ENCODE measurements around the gene ODAD2. TPM values are rescaled to one million over a fixed set of nuclear protein-coding genes. Genes with fewer than 3 reads are reported as not detected.

Gene ODAD2
- total RNA-seq, 2 experiments from 2014 or later: not detected

GRCh38 chr10:27816320-27816719 is 182.6 kb downstream of the ODAD2 start:
- CTCF ChIA-PET: no interaction called here
- Histone ChIP-seq H3K27me3 (ENCODE audit: control insufficient read depth in 1 of 2, insufficient read depth in 2 of 2, low read length in 2 of 2) (peaks cover 2 to 4% of the 10 kb centered on the region in 2 experiments), H3K36me3 (ENCODE audit: insufficient read depth, low read length) (no peaks in the 10 kb centered on the region), H3K9me3 (ENCODE audit: control insufficient read depth in 1 of 2, insufficient read depth in 1 of 2, low read length in 2 of 2) (no peaks in the 10 kb centered on the region), H3K27ac (ENCODE audit: low read depth in 1 of 2, low read length in 2 of 2) (no peak overlapping the region), H3K4me1 (ENCODE audit: insufficient read depth, low read length) (no peaks in the 10 kb centered on the region), H3K4me3 (ENCODE audit: low read length) (no peak overlapping the region)
- H3K4me1 Mint-ChIP-seq (ENCODE audit: low read depth): no peaks in the 10 kb centered on the region
- peaks cover 5% of the 10 kb centered on the region for H3K27me3 Mint-ChIP-seq
- H3K27ac Mint-ChIP-seq: no peak overlapping the region
- no peaks in the 10 kb centered on the region for H3K9me3 Mint-ChIP-seq
- POLR2A ChIA-PET: no interaction called here
- no peak overlapping the region for H3K4me3 Mint-ChIP-seq
- DNase-seq (peak in 1 of 14 experiments; percentile 6), ATAC-seq (ENCODE audit: poor library complexity) (no peak)
- no peak for TF ChIP-seq CTCF (IDR thresholded peaks at IDR 0.05)
- intact Hi-C loops (cut with DNase I, micrococcal nuclease): no loop called here
- no peaks in the 10 kb centered on the region for H3K36me3 Mint-ChIP-seq (ENCODE audit: low read depth)

- peaks cover under 1% of the 10 kb centered on the region for H3K27me3 Mint-ChIP-seq
- no peaks in the 10 kb centered on the region for H3K4me1 Mint-ChIP-seq (ENCODE audit: low read depth)
- ChIA-PET CTCF (no interaction called here), POLR2A (no interaction called here)
- no peak overlapping the region for H3K4me3 Mint-ChIP-seq
- H3K27ac ChIP-seq (ENCODE audit: low read depth in 1 of 2, low read length in 2 of 2): no peak overlapping the region
- no peaks in the 10 kb centered on the region for H3K4me1 ChIP-seq (ENCODE audit: insufficient read depth, low read length)
- DNase-seq (no peak), ATAC-seq (ENCODE audit: poor library complexity) (no peak)
- H3K9me3 Mint-ChIP-seq: no peaks in the 10 kb centered on the region
- peaks cover 2 to 4% of the 10 kb centered on the region in 2 experiments for H3K27me3 ChIP-seq (ENCODE audit: control insufficient read depth in 1 of 2, insufficient read depth in 2 of 2, low read length in 2 of 2)
- no peak overlapping the region for H3K27ac Mint-ChIP-seq
- intact Hi-C loops (cut with DNase I, micrococcal nuclease): no loop called here
- TF ChIP-seq CTCF (IDR thresholded peaks at IDR 0.05): no peak
- no peak overlapping the region for H3K4me3 ChIP-seq (ENCODE audit: low read length)
- no peaks in the 10 kb centered on the region for H3K36me3 Mint-ChIP-seq (ENCODE audit: low read depth)
- H3K36me3 ChIP-seq (ENCODE audit: insufficient read depth, low read length): no peaks in the 10 kb centered on the region
- H3K9me3 ChIP-seq (ENCODE audit: control insufficient read depth in 1 of 2, insufficient read depth in 1 of 2, low read length in 2 of 2): no peaks in the 10 kb centered on the region
Measured at GRCh38 chr10:27815846-27816245, 183.0 kb downstream of the ODAD2 start.

DNA sequence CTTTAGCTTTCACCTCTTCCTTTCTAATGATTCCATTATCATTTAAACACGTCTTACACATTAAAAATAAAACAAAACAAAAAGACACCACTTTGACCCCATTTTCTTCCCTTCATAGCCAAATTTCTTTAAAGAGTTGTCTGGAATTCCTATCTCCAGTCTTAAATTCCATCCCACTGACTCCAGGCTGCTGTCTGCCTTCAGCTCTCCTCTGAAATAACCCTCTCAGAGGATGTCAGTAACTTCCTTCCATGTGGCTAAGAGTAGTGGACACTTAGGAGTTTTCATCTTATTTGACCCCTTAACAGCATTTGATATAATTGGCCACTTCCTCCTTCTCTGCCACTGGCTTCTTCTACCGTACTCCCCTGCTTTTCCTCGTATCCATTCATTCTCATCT is 183.6 kb downstream of the ODAD2 start:
- ATAC-seq (ENCODE audit: poor library complexity): no peak
- Mint-ChIP-seq H3K36me3 (ENCODE audit: low read depth) (no peaks in the 10 kb centered on the region), H3K27me3 (no peaks in the 10 kb centered on the region), H3K27ac (no peak overlapping the region), H3K9me3 (no peaks in the 10 kb centered on the region), H3K4me1 (ENCODE audit: low read depth) (no peaks in the 10 kb centered on the region), H3K4me3 (no peak overlapping the region)
- Histone ChIP-seq H3K4me3 (ENCODE audit: low read length) (no peak overlapping the region), H3K36me3 (ENCODE audit: insufficient read depth, low read length) (no peaks in the 10 kb centered on the region), H3K27ac (ENCODE audit: low read depth in 1 of 2, low read length in 2 of 2) (no peak overlapping the region), H3K4me1 (ENCODE audit: insufficient read depth, low read length) (no peaks in the 10 kb centered on the region), H3K27me3 (ENCODE audit: control insufficient read depth in 1 of 2, insufficient read depth in 2 of 2, low read length in 2 of 2) (peaks cover 2 to 4% of the 10 kb centered on the region in 2 experiments), H3K9me3 (ENCODE audit: control insufficient read depth in 1 of 2, insufficient read depth in 1 of 2, low read length in 2 of 2) (no peaks in the 10 kb centered on the region)
- intact Hi-C loops (cut with DNase I, micrococcal nuclease): no loop called here
- ChIA-PET POLR2A (no interaction called here), CTCF (no interaction called here)
- DNase-seq: no peak
- TF ChIP-seq CTCF (IDR thresholded peaks at IDR 0.05): no peak

All from CD4-positive, alpha-beta T cell (primary cell).